ENCODE data around the gene APELA. TPM values are rescaled to one million over a fixed set of nuclear protein-coding genes. Genes with fewer than 3 reads are reported as not detected.

APELA gene
- total RNA-seq, 1 experiment from 2014 or later = not detected

GRCh38 chr4:164880489-164881262 is 3.7 kb downstream of the APELA start:
- H3K4me3 ChIP-seq (ENCODE audit: low read depth in 2 of 2, low read length in 2 of 2) = no peak overlapping the region
- BruUV-seq (replicated peaks) = no TSS peak
- TF ChIP-seq POLR2AphosphoS5 (IDR thresholded peaks at IDR 0.05; ENCODE audit: low read depth, low read length) (no peak), CTCF (IDR thresholded peaks at IDR 0.05) (no peak), TCF7L2 (IDR thresholded peaks at IDR 0.05; ENCODE audit: low read depth, low read length) (no peak), SIN3A (IDR thresholded peaks at IDR 0.05; ENCODE audit: borderline replicate concordance, insufficient read depth, low read depth, low read length) (no peak)
- H3K36me3 ChIP-seq (ENCODE audit: control insufficient read depth, insufficient read depth, low read length) = no peaks in the 10 kb centered on the region
- H3K27me3 ChIP-seq (ENCODE audit: control insufficient read depth, insufficient read depth, low read length) = no peaks in the 10 kb centered on the region
- ChIA-PET CTCF (no interaction called here), POLR2A (no interaction called here)
- no peaks in the 10 kb centered on the region for H3K4me1 ChIP-seq (ENCODE audit: control insufficient read depth, insufficient read depth, low read length)
- no peaks in the 10 kb centered on the region for H3K9me3 ChIP-seq (ENCODE audit: control insufficient read depth, insufficient read depth, low read depth, low read length)
- H3K27ac ChIP-seq (ENCODE audit: low read length) = no peak overlapping the region
- in situ Hi-C loops (cut with HindIII; ENCODE audit: low pct_unique_long_range_greater_than_20kb, low sequenced_read_pairs) = no loop called here
- intact Hi-C loops (cut with micrococcal nuclease; ENCODE audit: unreplicated experiment) = no loop called here
- DNase-seq (ENCODE audit: low read depth, low spot score) (no peak), ATAC-seq (no peak)

- no peak overlapping the region for H3K27ac ChIP-seq (ENCODE audit: low read length)
- in situ Hi-C loops (cut with HindIII; ENCODE audit: low pct_unique_long_range_greater_than_20kb, low sequenced_read_pairs) (no loop called here), intact Hi-C loops (cut with micrococcal nuclease; ENCODE audit: unreplicated experiment) (no loop called here)
- H3K36me3 ChIP-seq (ENCODE audit: control insufficient read depth, insufficient read depth, low read length) = no peaks in the 10 kb centered on the region
- TF ChIP-seq CTCF (IDR thresholded peaks at IDR 0.05) (no peak), TCF7L2 (IDR thresholded peaks at IDR 0.05; ENCODE audit: low read depth, low read length) (no peak), SIN3A (IDR thresholded peaks at IDR 0.05; ENCODE audit: borderline replicate concordance, insufficient read depth, low read depth, low read length) (no peak), POLR2AphosphoS5 (IDR thresholded peaks at IDR 0.05; ENCODE audit: low read depth, low read length) (no peak), REST (IDR thresholded peaks at IDR 0.05; ENCODE audit: insufficient read depth in 1 of 2, low read depth in 2 of 2, low read length in 1 of 2) (no peak)
- ATAC-seq (no peak), DNase-seq (ENCODE audit: low read depth, low spot score) (no peak)
- ChIA-PET POLR2A (no interaction called here), CTCF (interaction anchor here (0.6 kb wide), 1 partner anchor 110 kb away, joined by 3 read pairs; no protein-coding TSS in a partner anchor)
- H3K4me3 ChIP-seq (ENCODE audit: low read depth in 2 of 2, low read length in 2 of 2) = no peak overlapping the region
- BruUV-seq (replicated peaks) = no TSS peak
- H3K4me1 ChIP-seq (ENCODE audit: control insufficient read depth, insufficient read depth, low read length) = no peaks in the 10 kb centered on the region
- no peaks in the 10 kb centered on the region for H3K27me3 ChIP-seq (ENCODE audit: control insufficient read depth, insufficient read depth, low read length)
- H3K9me3 ChIP-seq (ENCODE audit: control insufficient read depth, insufficient read depth, low read depth, low read length) = no peaks in the 10 kb centered on the region
Observed at GRCh38 chr4:164888096-164888715, 11.2 kb downstream of the APELA start.
